ENCODE measurements around the gene SERPINB6.

- TF ChIP-seq CTCF (conservative IDR thresholded peaks at IDR 0.05; ENCODE audit: low read depth, low read length) (no peak), CEBPB (IDR thresholded peaks at IDR 0.05; ENCODE audit: low read depth, low read length) (no peak)
These were observed 13.5 kb upstream of the SERPINB6 start for GRCh38 chr6:2984738-2985406.
